GM12891 (cell line): ENCODE data around the gene NELFB.

Experiments
- POLR2A ChIP-seq: IDR thresholded peaks from 2 replicates; pipeline ENCODE4 v1.6.1; 2011; ENCODE audit warnings: low read depth, low read length, control low read depth
- POLR2AphosphoS5 ChIP-seq: IDR thresholded peaks from 2 replicates; pipeline ENCODE4 v1.6.1; 2011; ENCODE audit warnings: low read depth, low read length, control low read depth
- POU2F2 ChIP-seq: IDR thresholded peaks from 2 replicates; pipeline ENCODE4 v1.6.1; 2011; ENCODE audit warnings: low read depth, mild to moderate bottlenecking, control low read depth, low read length, moderate library complexity
- TAF1 ChIP-seq: IDR thresholded peaks from 2 replicates; pipeline ENCODE4 v1.6.1; 2011; ENCODE audit warnings: low read depth, low read length, control low read depth

DNA sequence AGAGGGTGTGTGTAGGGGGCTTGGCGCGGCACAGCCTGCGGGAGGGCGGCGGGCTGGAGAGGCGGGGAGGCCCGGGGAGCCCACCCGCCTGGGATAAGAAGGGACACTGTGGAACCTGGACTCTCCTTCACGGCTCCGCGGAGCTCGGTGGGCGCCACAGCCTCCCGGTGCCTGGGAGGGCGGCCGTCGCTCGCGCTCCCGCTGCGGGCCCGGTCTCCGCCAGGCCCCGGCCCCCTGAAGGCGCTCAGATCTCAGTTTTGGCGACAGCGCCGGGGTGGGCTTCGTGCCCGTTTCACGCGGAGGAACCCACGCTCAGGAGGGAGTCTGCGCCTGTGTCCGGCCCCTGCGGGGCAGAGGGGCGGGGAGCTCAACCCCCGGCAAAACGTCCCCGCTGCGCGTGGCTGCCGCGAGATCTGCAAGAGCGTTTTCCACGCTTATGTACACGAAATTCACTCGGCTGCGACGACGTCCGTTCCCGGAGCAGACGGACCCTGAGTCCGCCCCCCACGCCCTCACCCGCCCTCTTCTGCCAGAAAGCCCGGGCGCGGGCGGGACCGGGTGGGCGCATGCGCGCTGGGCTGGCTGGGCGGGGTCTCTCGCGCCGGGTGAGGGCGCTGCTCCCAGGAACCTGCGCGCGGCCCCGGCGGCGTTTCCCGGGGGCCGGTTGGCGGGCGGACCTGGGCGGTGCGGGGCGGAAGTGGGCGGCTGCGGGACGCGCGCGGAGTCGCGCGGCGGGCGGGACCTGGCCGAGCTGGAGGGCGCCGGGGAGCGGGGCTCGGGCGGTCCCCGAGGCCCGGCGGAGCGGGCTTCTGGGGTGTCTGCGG lies at the start of gene NELFB:
- TF ChIP-seq POLR2A (no peak), POU2F2 (no peak), TAF1 (no peak), POLR2AphosphoS5 (0 out of 2 replicates have a peak, but pooled peaks have one; percentile 33)
